OCI-LY7 (cell line): ENCODE measurements around the gene TSPAN8. TPM values are rescaled to one million over a fixed set of nuclear protein-coding genes. Genes with fewer than 3 reads are reported as not detected.
A peak's percentile ranks its signal among the peaks of the same experiment; 100 is the strongest.

ENCODE experiments used
- Bru-seq: library from RNA; stranded (reverse); fragments of 400-500 nt; gene quantifications from one replicate; lab custom pipeline; 2021; lab: Mats Ljungman, UMichigan
- BruChase-seq, 2 experiments: library from RNA; stranded (reverse); fragments of 400-500 nt; gene quantifications; one replicate each; lab custom pipeline; 2021; lab: Mats Ljungman, UMichigan
- BruUV-seq: library from RNA; stranded (reverse); fragments of 400-500 nt; replicated peaks from 2 replicates; lab custom pipeline; 2021; lab: Mats Ljungman, UMichigan
- CTCF ChIA-PET: fragments of 300-600 bp; sonication (Branson Sonifier 250); formaldehyde crosslinking; loops from one replicate; lab custom pipeline; 2022; ENCODE audit warnings: antibody characterized with exemption; ENCODE audit not compliant: unreplicated experiment; lab: Charles Lee
- POLR2A ChIA-PET: fragments of 300-600 bp; sonication (Branson Sonifier 250); formaldehyde crosslinking; loops from one replicate; lab custom pipeline; 2022; ENCODE audit warnings: antibody characterized with exemption; lab: Charles Lee
- DNase-seq: peaks from one replicate; pipeline ENCODE4 v3.0.0-alpha.2; 2015; ENCODE audit warnings: low spot score
- H2AFZ ChIP-seq: fragments of 200-600 bp; sonication (generic), shearing (Covaris generic); 2 replicates; pipeline ENCODE4 v1.6.1; 2014; ENCODE audit warnings: mild to moderate bottlenecking, antibody characterized with exemption, low read length, moderate library complexity
- H3K27ac ChIP-seq: fragments of 200-600 bp; sonication (generic); 2 replicates; pipeline ENCODE4 v1.5.1; 2014; ENCODE audit warnings: mixed run types, low read depth, mild to moderate bottlenecking, moderate library complexity, low read length, inconsistent platforms; ENCODE audit not compliant: poor library complexity, severe bottlenecking
- H3K36me3 ChIP-seq: fragments of 200-600 bp; sonication (generic); 2 replicates; pipeline ENCODE4 v1.6.1; 2014; ENCODE audit warnings: mild to moderate bottlenecking, antibody characterized with exemption, low read length, moderate library complexity, mixed read lengths; ENCODE audit not compliant: insufficient read depth
- H3K4me1 ChIP-seq: fragments of 200-600 bp; sonication (generic); 2 replicates; pipeline ENCODE4 v1.5.1; 2014; ENCODE audit warnings: mild to moderate bottlenecking, low read length; ENCODE audit not compliant: insufficient read depth, poor library complexity, severe bottlenecking
- H3K4me2 ChIP-seq: fragments of 200-600 bp; sonication (generic); 2 replicates; pipeline ENCODE4 v1.6.1; 2014; ENCODE audit warnings: mild to moderate bottlenecking, low read length
- H3K4me3 ChIP-seq: fragments of 200-600 bp; sonication (generic); 2 replicates; pipeline ENCODE4 v1.5.1; 2014; ENCODE audit warnings: mild to moderate bottlenecking, low read depth, low read length; ENCODE audit not compliant: poor library complexity, severe bottlenecking
- H3K79me2 ChIP-seq: fragments of 200-600 bp; sonication (generic); 2 replicates; pipeline ENCODE4 v1.6.1; 2016; ENCODE audit warnings: low read depth, mild to moderate bottlenecking, low read length, moderate library complexity, mixed read lengths; ENCODE audit not compliant: insufficient read depth
- H3K9me2 ChIP-seq: fragments of 200-600 bp; sonication (generic); 2 replicates; pipeline ENCODE4 v1.6.1; 2016; ENCODE audit warnings: mild to moderate bottlenecking, low read length, mixed read lengths; ENCODE audit not compliant: insufficient read depth
- H3K9me3 ChIP-seq: fragments of 200-600 bp; sonication (generic); 2 replicates; pipeline ENCODE4 v1.6.1; 2014; ENCODE audit warnings: mild to moderate bottlenecking, mixed run types, low read length, mixed read lengths
- H4K20me1 ChIP-seq: fragments of 200-600 bp; sonication (generic); 2 replicates; pipeline ENCODE4 v1.6.1; 2014; ENCODE audit warnings: mild to moderate bottlenecking, antibody characterized with exemption, low read length, moderate library complexity, mixed read lengths; ENCODE audit not compliant: insufficient read depth
- CTCF ChIP-seq: fragments of 200-600 bp; sonication (generic); conservative IDR thresholded peaks from 2 replicates; pipeline ENCODE4 v1.5.1; 2014; ENCODE audit warnings: mild to moderate bottlenecking, antibody characterized with exemption, low read length, moderate library complexity, mixed read lengths
- EZH2phosphoT487 ChIP-seq: fragments of 200-600 bp; sonication (generic); IDR thresholded peaks from 2 replicates; pipeline ENCODE4 v1.6.1; 2018; ENCODE audit warnings: low read depth, borderline replicate concordance, mild to moderate bottlenecking, mixed run types, antibody characterized with exemption, low read length, moderate library complexity, mixed read lengths
- intact Hi-C: fragments of 100-400 bp; cut with micrococcal nuclease; formaldehyde crosslinking; loops from one replicate; pipeline ENCODE4 v1.10.0; 2022; ENCODE audit not compliant: unreplicated experiment
- long read RNA-seq: library from polyadenylated mRNA; stranded (forward); transcript quantifications from one replicate; pipeline ENCODE4 v2.0.0, GENCODE V29; 2022
- total RNA-seq, 2 experiments: library from RNA; depleted of rRNA in 1 of 2; stranded (reverse); fragments of >200 nt in 1 of 2; shearing (Covaris generic) in 1 of 2; gene quantifications; 2 replicates each; pipeline ENCODE4 v1.2.3, GENCODE V29; 2014 to 2022

Gene TSPAN8
- total RNA-seq (2014; rRNA removed; shearing (Covaris generic)) (not detected in 2 replicates), total RNA-seq (2022) (not detected in 2 replicates), Bru-seq, nascent RNA (not detected), BruChase-seq, experiment 1, labeled RNA remaining after a 6-hour chase (percentile 0 among the genes with signal in this experiment), BruChase-seq, experiment 2, labeled RNA remaining after a 2-hour chase (percentile 0 among the genes with signal in this experiment)
- long read RNA-seq, result 0 reads

GRCh38 chr12:71157601-71158233 lies at the start of gene TSPAN8:
TSPAN8 (minus strand) TSS chr12:71157999; CDS start chr12:71157678, 321 bp downstream.
- Histone ChIP-seq H4K20me1 (no peaks in the 10 kb centered on the region), H3K9me2 (no peaks in the 10 kb centered on the region), H3K27ac (no peak within 1 kb of the TSS), H3K9me3 (no peaks in the 10 kb centered on the region), H3K4me3 (no peak within 1 kb of the TSS), H2AFZ (no peak within 1 kb of the TSS), H3K4me2 (no peak within 1 kb of the TSS), H3K79me2 (no peaks in the 10 kb centered on the region), H3K4me1 (no peaks in the 10 kb centered on the region), H3K36me3 (no peaks in the 10 kb centered on the region)
- intact Hi-C loops, result no loop called here
- CTCF ChIA-PET, result no interaction called here
- BruUV-seq, result no TSS peak
- no peak for TF ChIP-seq EZH2phosphoT487
- TF ChIP-seq CTCF, result no peak
- DNase-seq, result no peak
- POLR2A ChIA-PET, result no interaction called here

DNA sequence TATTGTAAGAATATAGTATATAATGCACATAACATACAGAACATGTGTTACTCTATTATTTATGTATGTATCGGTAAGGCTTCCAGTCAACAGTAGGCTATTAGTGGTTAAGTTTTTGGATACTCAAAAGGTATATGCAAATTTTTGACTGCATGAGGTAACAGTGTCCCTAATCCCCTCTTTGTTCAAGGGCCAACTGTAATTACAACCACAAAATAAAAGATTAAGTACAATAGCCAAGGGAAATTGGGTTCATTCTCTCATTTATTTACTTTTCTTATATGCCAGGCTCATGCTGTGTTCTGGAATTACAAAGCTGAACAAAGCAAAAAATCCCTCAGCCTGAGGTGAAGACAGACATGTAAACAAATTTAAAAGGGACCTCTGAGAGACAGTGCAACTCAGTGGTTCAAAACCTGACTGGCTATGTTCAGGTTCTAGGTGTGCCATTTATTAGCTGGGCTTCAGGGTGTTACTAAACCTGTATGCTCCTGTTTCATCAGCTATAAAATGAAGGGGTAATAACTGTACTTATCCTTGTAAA lies 43.4 kb upstream of the TSPAN8 start:
- CTCF ChIA-PET, result no interaction called here
- H3K79me2 ChIP-seq, result no peaks in the 10 kb centered on the region
- no peak overlapping the region for H2AFZ ChIP-seq
- H3K4me2 ChIP-seq, result no peak overlapping the region
- intact Hi-C loops, result no loop called here
- H4K20me1 ChIP-seq, result no peaks in the 10 kb centered on the region
- no peak for DNase-seq
- no peaks in the 10 kb centered on the region for H3K4me1 ChIP-seq
- POLR2A ChIA-PET, result no interaction called here
- TF ChIP-seq EZH2phosphoT487, result no peak
- no peak for TF ChIP-seq CTCF
- no peak overlapping the region for H3K4me3 ChIP-seq
- H3K9me3 ChIP-seq, result no peaks in the 10 kb centered on the region
- H3K36me3 ChIP-seq, result no peaks in the 10 kb centered on the region
- no peak overlapping the region for H3K27ac ChIP-seq
- no peaks in the 10 kb centered on the region for H3K9me2 ChIP-seq
- no TSS peak for BruUV-seq

DNA sequence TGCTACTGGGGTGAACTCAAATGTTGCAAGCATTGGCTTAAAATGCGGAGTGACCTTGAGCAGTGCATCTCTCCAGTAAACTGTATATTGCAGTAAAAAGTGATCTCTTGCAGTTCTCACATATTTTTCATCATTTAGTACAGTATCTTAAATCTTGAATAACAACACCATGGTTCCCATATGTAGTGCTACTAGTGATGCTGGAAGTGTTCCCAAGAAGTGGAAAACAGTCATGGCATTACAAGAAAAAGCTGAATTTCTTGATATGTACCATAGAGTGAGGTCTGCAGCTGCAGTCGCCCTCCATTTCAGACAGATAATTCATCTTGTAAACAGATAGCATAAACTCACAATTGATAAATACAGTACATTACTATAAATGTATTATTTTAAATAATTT lies 42.9 kb upstream of the TSPAN8 start:
- no peak overlapping the region for H3K27ac ChIP-seq

More for the DNA sequence above, 42.9 kb upstream of the TSPAN8 start:
- H3K4me2 ChIP-seq, result no peak overlapping the region
- no peaks in the 10 kb centered on the region for H3K79me2 ChIP-seq
- no peak overlapping the region for H2AFZ ChIP-seq
- no peak for DNase-seq
- no peak overlapping the region for H3K4me3 ChIP-seq
- H3K9me3 ChIP-seq, result no peaks in the 10 kb centered on the region
- TF ChIP-seq EZH2phosphoT487, result no peak
- no peak for TF ChIP-seq CTCF
- no peaks in the 10 kb centered on the region for H4K20me1 ChIP-seq
- ChIA-PET POLR2A (no interaction called here), CTCF (no interaction called here)
- no peaks in the 10 kb centered on the region for H3K4me1 ChIP-seq
- no peaks in the 10 kb centered on the region for H3K36me3 ChIP-seq
- no peaks in the 10 kb centered on the region for H3K9me2 ChIP-seq
- intact Hi-C loops, result no loop called here
- BruUV-seq, result no TSS peak
